LNCAP (cell line): ENCODE results near the gene SLC4A1AP.

Experiments used
- TF ChIP-seq, protein P1 (sequence below): fragments of 450-650 bp; IDR thresholded peaks from 2 replicates; pipeline ENCODE4 v1.5.1; 2017; ENCODE audit warnings: mild to moderate bottlenecking

The SLC4A1AP gene

DNA sequence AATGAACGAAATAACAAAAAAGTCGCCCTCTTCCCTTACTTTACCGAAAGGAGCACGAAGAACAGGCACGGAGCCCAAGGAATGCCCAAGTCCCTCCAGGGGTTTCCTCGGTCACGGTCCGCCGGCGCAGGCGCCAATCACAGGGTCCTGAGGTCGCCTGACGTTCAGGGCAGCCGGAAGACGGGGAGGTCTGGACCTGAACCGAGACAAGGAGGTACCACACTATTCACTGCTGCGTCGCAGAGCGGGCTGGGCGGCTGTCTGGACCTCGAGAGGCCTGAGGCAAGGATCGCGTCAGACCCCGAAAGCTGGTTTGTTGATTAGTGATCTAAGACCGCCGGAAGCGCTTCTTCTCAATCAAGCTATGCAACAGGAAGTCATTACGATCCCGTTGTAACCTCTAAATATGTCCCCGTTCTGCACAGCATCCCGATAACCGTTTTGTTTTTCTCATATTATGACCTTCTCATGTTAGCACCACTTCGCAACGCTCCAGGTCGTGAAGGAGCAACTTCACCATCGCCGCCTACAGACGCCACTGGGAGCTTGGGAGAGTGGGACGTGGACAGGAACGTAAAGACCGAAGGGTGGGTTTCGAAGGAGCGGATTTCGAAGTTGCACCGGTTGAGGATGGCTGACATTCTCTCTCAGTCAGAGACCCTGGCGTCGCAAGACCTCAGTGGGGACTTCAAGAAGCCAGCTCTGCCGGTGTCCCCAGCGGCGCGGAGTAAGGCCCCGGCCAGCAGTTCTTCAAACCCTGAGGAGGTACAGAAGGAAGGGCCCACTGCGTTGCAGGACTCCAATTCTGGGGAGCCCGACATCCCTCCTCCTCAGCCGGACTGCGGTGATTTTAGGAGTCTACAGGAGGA is at the start of gene SLC4A1AP, which contains the start of gene SUPT7L:
SLC4A1AP (plus strand) TSS at position 605 of the 869 bp plus-strand sequence; CDS start at position 631, 26 bp downstream.
SUPT7L (minus strand) TSS at position 330 of the 869 bp plus-strand sequence. CDS start 1,422 bp downstream, outside the sequence.
- TF ChIP-seq, protein P1, sequence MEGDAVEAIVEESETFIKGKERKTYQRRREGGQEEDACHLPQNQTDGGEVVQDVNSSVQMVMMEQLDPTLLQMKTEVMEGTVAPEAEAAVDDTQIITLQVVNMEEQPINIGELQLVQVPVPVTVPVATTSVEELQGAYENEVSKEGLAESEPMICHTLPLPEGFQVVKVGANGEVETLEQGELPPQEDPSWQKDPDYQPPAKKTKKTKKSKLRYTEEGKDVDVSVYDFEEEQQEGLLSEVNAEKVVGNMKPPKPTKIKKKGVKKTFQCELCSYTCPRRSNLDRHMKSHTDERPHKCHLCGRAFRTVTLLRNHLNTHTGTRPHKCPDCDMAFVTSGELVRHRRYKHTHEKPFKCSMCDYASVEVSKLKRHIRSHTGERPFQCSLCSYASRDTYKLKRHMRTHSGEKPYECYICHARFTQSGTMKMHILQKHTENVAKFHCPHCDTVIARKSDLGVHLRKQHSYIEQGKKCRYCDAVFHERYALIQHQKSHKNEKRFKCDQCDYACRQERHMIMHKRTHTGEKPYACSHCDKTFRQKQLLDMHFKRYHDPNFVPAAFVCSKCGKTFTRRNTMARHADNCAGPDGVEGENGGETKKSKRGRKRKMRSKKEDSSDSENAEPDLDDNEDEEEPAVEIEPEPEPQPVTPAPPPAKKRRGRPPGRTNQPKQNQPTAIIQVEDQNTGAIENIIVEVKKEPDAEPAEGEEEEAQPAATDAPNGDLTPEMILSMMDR = no peak

GRCh38 chr2:27613985-27614384 is 49.7 kb upstream of the SLC4A1AP start:
- TF ChIP-seq, protein P1 = no peak

GRCh38 chr2:27615316-27615715 is 48.4 kb upstream of the SLC4A1AP start:
- TF ChIP-seq, protein P1 = no peak

DNA sequence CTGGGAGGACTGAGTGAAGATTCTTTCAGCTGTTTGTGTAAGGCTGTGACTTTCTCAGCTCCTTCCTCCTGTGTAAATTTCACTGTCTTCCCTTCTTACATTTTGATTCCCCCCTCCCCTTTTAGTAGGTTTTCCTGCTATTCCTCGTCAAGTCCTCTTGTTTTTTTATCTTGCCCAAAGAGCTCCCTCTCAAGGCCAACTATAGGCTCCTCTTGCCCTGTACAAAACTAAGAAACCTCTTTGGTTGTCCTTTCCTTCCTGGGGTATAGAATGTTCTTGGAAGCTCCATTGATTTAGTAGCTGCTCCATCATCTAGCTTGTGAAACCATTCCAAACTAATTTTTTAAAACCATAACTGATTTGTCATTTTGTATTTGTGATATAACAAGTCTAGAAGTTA is 42.2 kb upstream of the SLC4A1AP start:
- TF ChIP-seq, protein P1 = no peak

DNA sequence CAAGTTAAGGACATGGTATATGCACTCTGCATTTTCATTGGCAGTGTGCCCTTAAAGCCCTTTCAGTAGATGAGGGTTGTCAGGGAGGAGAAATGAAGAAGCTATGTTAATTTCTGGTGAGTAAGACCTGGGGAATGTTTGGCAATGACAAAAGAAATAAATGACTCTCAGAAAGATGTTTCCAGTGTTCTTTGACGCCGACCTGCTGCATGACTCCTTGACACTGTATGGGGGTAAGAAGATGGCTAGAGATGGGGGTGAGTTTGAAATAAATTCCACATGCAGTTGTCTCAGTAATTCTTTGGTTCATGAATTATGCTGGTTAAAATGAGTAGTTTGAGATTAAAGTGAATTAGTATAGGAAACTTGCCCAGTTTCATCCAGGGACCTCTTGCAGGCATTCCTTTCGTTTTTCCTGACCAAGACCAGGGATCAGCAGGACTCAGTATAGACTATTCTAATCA is 40.7 kb upstream of the SLC4A1AP start:
- TF ChIP-seq, protein P1 = no peak

GRCh38 chr2:27624943-27625342 is 38.7 kb upstream of the SLC4A1AP start:
- TF ChIP-seq, protein P1 = no peak

DNA sequence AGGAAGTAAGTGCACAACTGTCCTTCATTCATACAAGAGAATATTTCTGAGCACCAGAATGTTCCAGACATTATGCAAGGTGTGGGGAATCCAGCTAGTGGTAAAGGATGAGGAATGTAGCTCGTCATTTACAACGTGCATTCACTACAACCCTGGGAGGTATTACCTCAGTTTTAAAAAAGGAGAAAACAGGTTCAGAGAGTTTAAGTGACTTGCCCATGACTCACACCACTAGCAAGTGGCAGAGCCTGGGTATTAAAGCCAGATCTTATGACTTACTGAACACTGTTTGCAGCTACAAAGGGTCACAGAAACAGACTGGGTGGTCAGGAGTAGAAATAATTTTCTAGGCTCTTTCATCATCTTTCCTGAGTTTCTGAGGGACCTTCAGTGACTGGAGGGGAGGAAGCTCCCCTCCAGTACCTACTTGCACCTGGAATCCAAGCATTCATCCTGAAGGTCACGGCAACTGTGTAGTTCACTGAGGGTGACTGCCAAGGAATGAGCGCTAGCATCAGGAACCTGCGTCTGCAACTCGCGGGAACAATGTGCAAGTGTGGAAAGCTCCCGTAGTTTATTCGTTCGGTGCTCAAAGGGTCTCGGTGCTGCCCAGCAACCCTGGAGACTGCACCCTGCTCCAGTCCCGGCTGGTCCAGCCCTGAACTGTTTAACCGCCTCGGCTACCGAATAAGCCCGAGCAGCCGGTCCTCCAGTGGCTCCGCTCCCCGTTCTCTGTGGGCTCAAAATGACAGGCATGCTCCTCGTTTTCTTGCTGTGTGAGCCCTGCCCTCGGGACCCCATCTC is 35.5 kb upstream of the SLC4A1AP start:
- TF ChIP-seq, protein P1 = no peak
